ENCODE measurements around the gene PPARD.

The PPARD gene

GRCh38 chr6:35354361-35355135 is 12.2 kb downstream of the PPARD start:
- H3K4me1 Mint-ChIP-seq = peaks cover 22% of the 10 kb centered on the region
- no peak overlapping the region for H3K27ac Mint-ChIP-seq

GRCh38 chr6:35356391-35356790 is 14.0 kb downstream of the PPARD start:
- Mint-ChIP-seq H3K27me3 (no peaks in the 10 kb centered on the region), H3K4me1 (peaks cover 15% of the 10 kb centered on the region), H3K27ac (no peak overlapping the region), H3K36me3 (peaks cover 48% of the 10 kb centered on the region), H3K4me3 (no peak overlapping the region), H3K9me3 (no peaks in the 10 kb centered on the region)
- CTCF ChIA-PET = interaction anchor here (1.1 kb wide), 1 partner anchor 49 kb away, joined by 3 read pairs; no protein-coding TSS in a partner anchor
- no peak for DNase-seq

More at GRCh38 chr6:35354361-35355135, 12.2 kb downstream of the PPARD start:
- peaks cover 63% of the 10 kb centered on the region for H3K36me3 Mint-ChIP-seq
- CTCF ChIA-PET = no interaction called here
- H3K4me3 Mint-ChIP-seq = no peak overlapping the region
- H3K27me3 Mint-ChIP-seq = no peaks in the 10 kb centered on the region
- H3K9me3 Mint-ChIP-seq = no peaks in the 10 kb centered on the region
- DNase-seq = no peak

GRCh38 chr6:35357677-35358076 is 15.3 kb downstream of the PPARD start:
- Mint-ChIP-seq H3K36me3 (peaks cover 47% of the 10 kb centered on the region), H3K4me1 (peaks cover 22% of the 10 kb centered on the region), H3K27me3 (no peaks in the 10 kb centered on the region), H3K9me3 (no peaks in the 10 kb centered on the region), H3K4me3 (no peak overlapping the region), H3K27ac (no peak overlapping the region)
- no peak for DNase-seq
- CTCF ChIA-PET = no interaction called here

GRCh38 chr6:35358086-35358485 is 15.7 kb downstream of the PPARD start:
- Mint-ChIP-seq H3K27me3 (no peaks in the 10 kb centered on the region), H3K9me3 (no peaks in the 10 kb centered on the region), H3K4me1 (peaks cover 24% of the 10 kb centered on the region), H3K36me3 (peaks cover 45% of the 10 kb centered on the region), H3K4me3 (no peak overlapping the region), H3K27ac (no peak overlapping the region)
- DNase-seq = no peak
- CTCF ChIA-PET = no interaction called here

- Mint-ChIP-seq H3K9me3 (no peaks in the 10 kb centered on the region), H3K4me3 (no peak overlapping the region), H3K4me1 (peaks cover 27% of the 10 kb centered on the region), H3K27me3 (no peaks in the 10 kb centered on the region), H3K27ac (no peak overlapping the region), H3K36me3 (peaks cover 40% of the 10 kb centered on the region)
- DNase-seq = no peak
- CTCF ChIA-PET = interaction anchor here (1.9 kb wide), 1 partner anchor 60 kb away, joined by 4 read pairs; no protein-coding TSS in a partner anchor
Observed at GRCh38 chr6:35359346-35359743, 17.0 kb downstream of the PPARD start.

GRCh38 chr6:35359744-35360348 is 17.5 kb downstream of the PPARD start:
- peaks cover 27% of the 10 kb centered on the region for H3K4me1 Mint-ChIP-seq
- H3K36me3 Mint-ChIP-seq = peaks cover 36% of the 10 kb centered on the region
- H3K4me3 Mint-ChIP-seq = no peak overlapping the region
- CTCF ChIA-PET = interaction anchor here (1.2 to 1.9 kb wide), 2 partner anchors 60 to 64 kb away, joined by 3 to 4 read pairs; no protein-coding TSS in a partner anchor
- H3K27ac Mint-ChIP-seq = no peak overlapping the region
- no peaks in the 10 kb centered on the region for H3K27me3 Mint-ChIP-seq
- DNase-seq = no peak
- no peaks in the 10 kb centered on the region for H3K9me3 Mint-ChIP-seq

- H3K36me3 Mint-ChIP-seq = peaks cover 36% of the 10 kb centered on the region
- CTCF ChIA-PET = interaction anchor here (0.7 to 1.9 kb wide), 4 partner anchors 31 to 89 kb away, joined by 3 to 4 read pairs (median 3); no protein-coding TSS in a partner anchor
- no peaks in the 10 kb centered on the region for H3K9me3 Mint-ChIP-seq
- no peak overlapping the region for H3K27ac Mint-ChIP-seq
- no peaks in the 10 kb centered on the region for H3K27me3 Mint-ChIP-seq
- DNase-seq = no peak
- H3K4me3 Mint-ChIP-seq = no peak overlapping the region
- peaks cover 28% of the 10 kb centered on the region for H3K4me1 Mint-ChIP-seq
Observed at GRCh38 chr6:35360349-35361138, 18.2 kb downstream of the PPARD start.

- no peaks in the 10 kb centered on the region for H3K27me3 Mint-ChIP-seq
- CTCF ChIA-PET = no interaction called here
- peaks cover 37% of the 10 kb centered on the region for H3K36me3 Mint-ChIP-seq
- H3K4me1 Mint-ChIP-seq = peaks cover 40% of the 10 kb centered on the region
- DNase-seq = no peak
- H3K27ac Mint-ChIP-seq = no peak overlapping the region
- no peaks in the 10 kb centered on the region for H3K9me3 Mint-ChIP-seq
- H3K4me3 Mint-ChIP-seq = no peak overlapping the region
Observed at GRCh38 chr6:35362200-35362599, 19.8 kb downstream of the PPARD start.

- CTCF ChIA-PET = interaction anchor here (0.5 to 1.7 kb wide), 2 partner anchors 21 to 207 kb away, joined by 3 to 4 read pairs; partner anchors contain the start of gene PPARD
- H3K9me3 Mint-ChIP-seq = no peaks in the 10 kb centered on the region
- peaks cover 44% of the 10 kb centered on the region for H3K4me1 Mint-ChIP-seq
- DNase-seq = peak; percentile 18
- H3K27ac Mint-ChIP-seq = no peak overlapping the region
- H3K27me3 Mint-ChIP-seq = no peaks in the 10 kb centered on the region
- H3K36me3 Mint-ChIP-seq = peaks cover 35% of the 10 kb centered on the region
- no peak overlapping the region for H3K4me3 Mint-ChIP-seq
Observed at GRCh38 chr6:35363293-35363750, 21.0 kb downstream of the PPARD start.

- CTCF ChIA-PET = no interaction called here
- peak; percentile 8 for DNase-seq
- Mint-ChIP-seq H3K27ac (peak overlapping the region; percentile 6), H3K4me1 (peaks cover 59% of the 10 kb centered on the region), H3K27me3 (no peaks in the 10 kb centered on the region), H3K9me3 (no peaks in the 10 kb centered on the region), H3K4me3 (no peak overlapping the region), H3K36me3 (peaks cover 37% of the 10 kb centered on the region)
Observed at GRCh38 chr6:35365594-35366203, 23.3 kb downstream of the PPARD start.

- peaks cover 64% of the 10 kb centered on the region for H3K4me1 Mint-ChIP-seq
- H3K9me3 Mint-ChIP-seq = no peaks in the 10 kb centered on the region
- H3K27ac Mint-ChIP-seq = peak overlapping the region; percentile 6
- no peak for DNase-seq
- H3K27me3 Mint-ChIP-seq = no peaks in the 10 kb centered on the region
- no peak overlapping the region for H3K4me3 Mint-ChIP-seq
- CTCF ChIA-PET = no interaction called here
- peaks cover 41% of the 10 kb centered on the region for H3K36me3 Mint-ChIP-seq
Observed at GRCh38 chr6:35366204-35366596, 23.8 kb downstream of the PPARD start.

- H3K36me3 Mint-ChIP-seq = peaks cover 41% of the 10 kb centered on the region
- CTCF ChIA-PET = interaction anchor here (1.2 to 1.9 kb wide), 3 partner anchors 52 to 83 kb away, joined by 4 to 5 read pairs (median 4); no protein-coding TSS in a partner anchor
- no peaks in the 10 kb centered on the region for H3K9me3 Mint-ChIP-seq
- no peak for DNase-seq
- H3K4me3 Mint-ChIP-seq = no peak overlapping the region
- H3K4me1 Mint-ChIP-seq = peaks cover 63% of the 10 kb centered on the region
- no peaks in the 10 kb centered on the region for H3K27me3 Mint-ChIP-seq
- peak overlapping the region; percentile 76 for H3K27ac Mint-ChIP-seq
Observed at GRCh38 chr6:35367646-35368037, 25.3 kb downstream of the PPARD start.

GRCh38 chr6:35368038-35368887 is 25.9 kb downstream of the PPARD start:
- no peak overlapping the region for H3K4me3 Mint-ChIP-seq
- peak overlapping the region; percentile 76 for H3K27ac Mint-ChIP-seq
- DNase-seq = peak; percentile 51
- CTCF ChIA-PET = interaction anchor here (0.6 to 1.9 kb wide), 6 partner anchors 9 to 83 kb away, joined by 3 to 5 read pairs (median 4); no protein-coding TSS in a partner anchor
- no peaks in the 10 kb centered on the region for H3K9me3 Mint-ChIP-seq
- H3K27me3 Mint-ChIP-seq = no peaks in the 10 kb centered on the region
- peaks cover 43% of the 10 kb centered on the region for H3K36me3 Mint-ChIP-seq
- H3K4me1 Mint-ChIP-seq = peaks cover 59% of the 10 kb centered on the region
